OCI-LY1 (cell line): ENCODE results near the gene NFIL3.

ENCODE experiments used
- CTCF ChIP-seq: fragments of 200-600 bp; sonication (generic), shearing (Covaris generic); IDR thresholded peaks from 2 replicates; pipeline ENCODE4 v1.5.1; 2017; ENCODE audit warnings: mild to moderate bottlenecking, antibody characterized with exemption, low read length, moderate library complexity, mixed read lengths
- EZH2 ChIP-seq: fragments of 200-600 bp; sonication (generic), shearing (Covaris generic); IDR thresholded peaks from 2 replicates; pipeline ENCODE4 v1.8.0; 2017; ENCODE audit warnings: borderline replicate concordance, mixed run types, mild to moderate bottlenecking, antibody characterized with exemption, low read length, moderate library complexity, mixed read lengths

GRCh38 chr9:91359734-91360470 is 63.7 kb downstream of the NFIL3 start:
- TF ChIP-seq CTCF (no peak), EZH2 (no peak)
